Measurements from ENCODE around the gene LRRC25.

GRCh38 chr19:18385359-18385674, 12.1 kb downstream of the LRRC25 start:
- TF ChIP-seq CTCF (IDR thresholded peaks at IDR 0.05 in 4 of 5, conservative IDR thresholded peaks at IDR 0.05 in 1 of 5) (no peak), POLR2A (IDR thresholded peaks at IDR 0.05) (no peak)
